Sigmoid colon (tissue), 4 donors: ENCODE measurements around the gene RAD54L2.
"Not testable (repeated sequence)": the region's sequence is repeated elsewhere in the genome, so short reads cannot be mapped to it uniquely, and the experiment has no call there.

Source experiments
- POLR2A ChIP-seq, 2 donors: fragments of 450-650 bp; IDR thresholded peaks; one replicate each; pipeline ENCODE4 v1.6.1; 2016; ENCODE audit warnings: antibody characterized with exemption in 2 of 2, mild to moderate bottlenecking in 2 of 2, moderate library complexity in 2 of 2
- POLR2AphosphoS5 ChIP-seq, 4 donors: sonication (generic); formaldehyde crosslinking; IDR thresholded peaks; one replicate each; pipeline ENCODE4 v1.6.1; 2017; ENCODE audit warnings: antibody characterized with exemption in 4 of 4
- TF ChIP-seq, protein P1 (sequence below), 4 experiments: fragments of 450-650 bp in 3 of 4; fragments of 200-600 bp in 1 of 4; IDR thresholded peaks; one replicate each; pipeline ENCODE4 v1.5.1; 2016 to 2019; ENCODE audit warnings: antibody characterized with exemption in 4 of 4, mild to moderate bottlenecking in 3 of 4, moderate library complexity in 2 of 4

DNA sequence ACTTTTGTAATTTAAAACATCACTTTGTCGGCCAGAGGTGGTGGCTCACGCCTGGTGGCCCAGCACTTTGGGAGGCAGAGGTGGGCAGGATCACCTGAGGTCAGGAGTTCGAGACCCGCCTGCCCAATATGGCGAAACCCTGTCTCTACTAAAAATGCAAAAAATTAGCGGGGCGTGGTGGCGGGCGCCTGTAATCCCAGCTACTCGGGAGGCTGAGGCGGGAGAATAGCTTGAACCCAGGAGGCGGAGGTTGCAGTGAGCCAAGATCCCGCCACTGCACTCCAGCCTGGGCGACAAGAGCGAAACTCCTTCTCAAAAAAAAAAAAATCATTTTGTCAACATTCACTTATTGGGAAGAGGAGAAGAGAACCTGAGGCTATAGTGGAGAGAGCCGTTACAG, 888 bp upstream of the RAD54L2 start:
- TF ChIP-seq, protein P1, sequence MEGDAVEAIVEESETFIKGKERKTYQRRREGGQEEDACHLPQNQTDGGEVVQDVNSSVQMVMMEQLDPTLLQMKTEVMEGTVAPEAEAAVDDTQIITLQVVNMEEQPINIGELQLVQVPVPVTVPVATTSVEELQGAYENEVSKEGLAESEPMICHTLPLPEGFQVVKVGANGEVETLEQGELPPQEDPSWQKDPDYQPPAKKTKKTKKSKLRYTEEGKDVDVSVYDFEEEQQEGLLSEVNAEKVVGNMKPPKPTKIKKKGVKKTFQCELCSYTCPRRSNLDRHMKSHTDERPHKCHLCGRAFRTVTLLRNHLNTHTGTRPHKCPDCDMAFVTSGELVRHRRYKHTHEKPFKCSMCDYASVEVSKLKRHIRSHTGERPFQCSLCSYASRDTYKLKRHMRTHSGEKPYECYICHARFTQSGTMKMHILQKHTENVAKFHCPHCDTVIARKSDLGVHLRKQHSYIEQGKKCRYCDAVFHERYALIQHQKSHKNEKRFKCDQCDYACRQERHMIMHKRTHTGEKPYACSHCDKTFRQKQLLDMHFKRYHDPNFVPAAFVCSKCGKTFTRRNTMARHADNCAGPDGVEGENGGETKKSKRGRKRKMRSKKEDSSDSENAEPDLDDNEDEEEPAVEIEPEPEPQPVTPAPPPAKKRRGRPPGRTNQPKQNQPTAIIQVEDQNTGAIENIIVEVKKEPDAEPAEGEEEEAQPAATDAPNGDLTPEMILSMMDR (IDR thresholded peaks at IDR 0.05), result not testable (repeated sequence)
- TF ChIP-seq POLR2AphosphoS5, POLR2A (IDR thresholded peaks at IDR 0.05): not testable (repeated sequence)
